ENCODE measurements around the gene OLAH. TPM values are rescaled to one million over a fixed set of nuclear protein-coding genes. Genes with fewer than 3 reads are reported as not detected.

OLAH gene
- total RNA-seq, 2 experiments from 2014 or later, result 0.45 to 0.61 TPM

GRCh38 chr10:15121707-15122106 lies 78.0 kb downstream of the OLAH start:
- Mint-ChIP-seq H3K4me3 (no peak overlapping the region), H3K27ac (no peak overlapping the region), H3K36me3 (peaks cover 37% of the 10 kb centered on the region), H3K4me1 (peaks cover 7% of the 10 kb centered on the region), H3K27me3 (no peaks in the 10 kb centered on the region), H3K9me3 (no peaks in the 10 kb centered on the region)
- no peak for DNase-seq
- POLR2A ChIA-PET, result no interaction called here
- no peak for ATAC-seq (ENCODE audit: low read depth)

DNA sequence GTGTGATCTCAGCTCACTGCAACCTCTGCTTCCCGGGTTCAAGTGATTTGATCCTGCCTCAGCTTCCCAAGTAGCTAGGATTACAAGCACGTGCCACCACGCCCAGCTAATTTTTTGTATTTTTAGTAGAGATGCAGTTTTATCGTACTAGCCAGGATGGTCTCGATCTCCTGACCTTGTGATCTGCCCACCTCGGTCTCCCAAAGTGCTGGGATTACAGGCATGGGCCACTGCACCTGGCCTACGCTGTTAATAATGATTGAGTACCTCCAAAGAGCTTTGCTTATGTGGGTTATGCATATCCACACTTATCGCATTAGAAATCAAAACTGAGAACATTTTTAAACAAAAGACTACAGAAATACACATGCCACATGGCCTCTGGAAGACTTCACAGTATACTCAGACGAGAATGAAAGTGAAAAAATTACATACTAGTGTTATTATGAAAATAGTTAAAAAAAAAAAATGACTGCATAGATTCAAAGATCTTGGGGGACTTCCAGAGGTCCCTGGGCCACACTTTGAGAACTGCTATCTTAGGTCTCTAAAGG lies 78.8 kb downstream of the OLAH start:
- H3K36me3 Mint-ChIP-seq, result peaks cover 37% of the 10 kb centered on the region
- ATAC-seq (ENCODE audit: low read depth), result no peak
- H3K27ac Mint-ChIP-seq, result no peak overlapping the region
- no peak for DNase-seq
- H3K27me3 Mint-ChIP-seq, result no peaks in the 10 kb centered on the region
- H3K4me3 Mint-ChIP-seq, result no peak overlapping the region
- peaks cover 7% of the 10 kb centered on the region for H3K4me1 Mint-ChIP-seq
- POLR2A ChIA-PET, result interaction anchor here (0.7 kb wide), 1 partner anchor 14 kb away, joined by 4 read pairs; no protein-coding TSS in a partner anchor
- no peaks in the 10 kb centered on the region for H3K9me3 Mint-ChIP-seq

Other genes starting within 250 kb of the OLAH start
- gene CDNF, start 205.9 kb upstream of the OLAH start, total RNA-seq, result 1 to 10 TPM in 1 of 2 experiments, under 1 TPM in 1; 0.82 to 1.0 TPM
- gene HSPA14, start 205.6 kb upstream of the OLAH start, total RNA-seq, result 10 to 100 TPM; 23.0 to 25.1 TPM
- 10 to 100 TPM; 17.0 to 19.4 TPM for gene MSANTD7, start 205.6 kb upstream of the OLAH start, total RNA-seq
- 10 to 100 TPM; 19.4 to 22.3 TPM for gene SUV39H2, start 165.1 kb upstream of the OLAH start, total RNA-seq
- gene DCLRE1C, start 89.8 kb upstream of the OLAH start, total RNA-seq, result 10 to 100 TPM; 47.1 to 47.7 TPM
- gene MEIG1, start 84.6 kb upstream of the OLAH start, total RNA-seq, result under 1 TPM; 0.78 to 0.88 TPM
- 1 to 10 TPM; 1.5 to 1.8 TPM for gene ACBD7, start 44.8 kb downstream of the OLAH start, total RNA-seq
- gene RPP38, start 53.4 kb downstream of the OLAH start, total RNA-seq, result 10 to 100 TPM; 14.6 to 17.6 TPM
- gene NMT2, start 124.8 kb downstream of the OLAH start, total RNA-seq, result 10 to 100 TPM; 56.1 to 59.2 TPM